NB4 (cell line): ENCODE data around the gene FGF12.

Experiments
- DNase-seq: peaks from one replicate; pipeline ENCODE4 v3.0.0; 2010; ENCODE audit warnings: low read depth
- H3K4me3 ChIP-seq: one replicate; pipeline ENCODE4 v1.5.1; 2011; ENCODE audit warnings: mild to moderate bottlenecking, low read depth, low read length, moderate library complexity
- CTCF ChIP-seq: IDR thresholded peaks from one replicate; pipeline ENCODE4 v1.5.1; 2012; ENCODE audit warnings: low read depth, low read length
- MAX ChIP-seq: IDR thresholded peaks from 2 replicates; pipeline ENCODE4 v1.6.1; 2011; ENCODE audit warnings: low read depth, low read length
- MYC ChIP-seq: IDR thresholded peaks from 2 replicates; pipeline ENCODE4 v1.6.1; 2011; ENCODE audit warnings: low read depth, low read length
- POLR2A ChIP-seq: IDR thresholded peaks from 2 replicates; pipeline ENCODE4 v1.6.1; 2011; ENCODE audit warnings: mild to moderate bottlenecking; ENCODE audit not compliant: insufficient read length; ENCODE audit errors: extremely low read depth

Gene FGF12

DNA sequence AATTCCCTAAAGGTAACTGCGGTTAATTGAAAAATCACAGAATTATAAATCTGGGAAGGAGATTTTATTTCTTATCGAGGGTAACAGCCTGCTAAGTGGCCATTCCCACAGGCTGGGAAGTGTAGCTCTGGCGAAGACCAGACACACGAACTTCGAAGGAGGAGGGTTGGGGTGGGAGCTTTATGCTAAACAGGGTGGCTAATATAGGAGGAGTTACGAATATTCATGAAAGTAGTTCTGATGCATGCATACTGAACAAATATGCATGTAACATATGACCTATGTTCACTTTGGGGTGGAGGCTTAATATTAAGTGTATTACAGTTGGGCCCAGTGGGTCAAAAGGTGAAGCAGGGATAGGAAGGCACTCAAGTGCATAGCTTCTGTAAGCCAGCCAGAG is 221.6 kb downstream of the FGF12 start:
- TF ChIP-seq MYC = no peak
- TF ChIP-seq POLR2A = no peak
- no peak for TF ChIP-seq CTCF
- TF ChIP-seq MAX = no peak
- no peak for DNase-seq
- no peak overlapping the region for H3K4me3 ChIP-seq

GRCh38 chr3:192501401-192501800 is 225.9 kb downstream of the FGF12 start:
- DNase-seq = no peak
- TF ChIP-seq MYC = no peak
- TF ChIP-seq CTCF = no peak
- TF ChIP-seq POLR2A = no peak
- TF ChIP-seq MAX = no peak
- no peak overlapping the region for H3K4me3 ChIP-seq

GRCh38 chr3:192496905-192497587 is 230.3 kb downstream of the FGF12 start:
- TF ChIP-seq MYC (no peak), POLR2A (no peak), CTCF (no peak), MAX (no peak)
- DNase-seq = no peak
- no peak overlapping the region for H3K4me3 ChIP-seq

DNA sequence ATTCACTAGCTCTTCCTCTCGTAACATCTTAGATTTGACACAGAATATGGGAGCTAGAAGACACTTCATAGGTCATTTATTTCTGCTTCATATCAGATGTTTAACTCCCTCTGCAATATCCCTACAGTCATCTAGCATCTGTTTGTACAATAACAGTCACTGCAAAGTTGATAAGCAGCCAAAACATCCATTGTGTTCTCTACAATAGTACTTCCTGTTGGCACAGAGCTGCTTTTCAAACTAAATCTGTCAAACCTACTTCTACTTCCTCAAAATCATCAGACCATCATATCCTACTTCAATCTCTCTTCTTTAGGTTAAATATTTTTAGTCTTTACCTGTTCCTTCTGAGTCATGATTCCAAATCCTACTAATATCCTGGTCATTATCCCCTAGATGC is 233.2 kb downstream of the FGF12 start:
- peak; percentile 3 for DNase-seq
- no peak for TF ChIP-seq CTCF
- no peak for TF ChIP-seq MYC
- no peak for TF ChIP-seq MAX
- no peak for TF ChIP-seq POLR2A
- no peak overlapping the region for H3K4me3 ChIP-seq

DNA sequence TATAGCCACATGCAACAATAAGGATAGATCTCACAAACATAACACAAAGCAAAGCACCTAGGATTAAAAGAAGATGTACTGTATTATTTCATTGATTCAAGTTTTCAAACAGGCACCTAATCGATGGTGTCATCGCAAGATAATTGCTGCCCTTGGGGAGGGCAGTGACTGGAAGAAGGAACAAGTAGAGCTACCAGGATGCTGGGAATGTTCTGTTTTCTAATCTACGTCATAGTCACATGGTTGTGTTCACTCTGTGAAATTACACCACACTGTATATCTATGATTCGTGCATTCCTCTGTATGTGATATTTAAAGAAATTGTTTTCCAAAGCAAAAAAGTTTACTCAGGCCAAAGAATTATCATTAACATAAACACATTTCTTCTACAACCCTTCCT is 236.6 kb downstream of the FGF12 start:
- TF ChIP-seq POLR2A (no peak), CTCF (no peak), MYC (no peak), MAX (no peak)
- no peak for DNase-seq
- H3K4me3 ChIP-seq = no peak overlapping the region
